Sciatic nerve (tissue), 2 donors: ENCODE results near the gene C1orf115. TPM values are rescaled to one million over a fixed set of nuclear protein-coding genes. Genes with fewer than 3 reads are reported as not detected.
A peak's percentile ranks its signal among the peaks of the same experiment; 100 is the strongest.
"Not testable (repeated sequence)": the region's sequence is repeated elsewhere in the genome, so short reads cannot be mapped to it uniquely, and the experiment has no call there.

ENCODE experiments used
- ATAC-seq: fragments of 200-7000 bp; cut with Tn5 transposase; one replicate; pipeline ENCODE4 v1.9.1; 2020; ENCODE audit warnings: mild to moderate bottlenecking, moderate library complexity
- DNase-seq: peaks from one replicate; pipeline ENCODE4 v3.0.0-alpha.2; 2020; ENCODE audit warnings: low spot score
- intact Hi-C: fragments of 100-400 bp; cut with DNase I; formaldehyde crosslinking; loops from one replicate; pipeline ENCODE4 v1.14.2; 2022
- total RNA-seq: library from RNA; stranded (reverse); fragmentation: NEBNext Ultra II Directional; extraction: Animal tissue kit (Norgen Biotek cat#: 25700); gene quantifications from one replicate; pipeline ENCODE4 v1.2.1, GENCODE V29; 2021
- donor health status: DM: no; HTN: no; CAD: no.
- donor health status: DM: no; HTN: no; CAD: no.

The C1orf115 gene
- total RNA-seq, 1 donor from 2014 or later: 24.3 TPM

- intact Hi-C loops: no loop called here
Measured at GRCh38 chr1:220710333-220710732, 20.2 kb downstream of the C1orf115 start.

GRCh38 chr1:220711056-220711809 lies 21.1 kb downstream of the C1orf115 start:
- no peak for ATAC-seq
- intact Hi-C loops: no loop called here
- no peak for DNase-seq

More at GRCh38 chr1:220710333-220710732, 20.2 kb downstream of the C1orf115 start:
- DNase-seq: no peak
- no peak for ATAC-seq

- ATAC-seq, intact Hi-C loops: not testable (repeated sequence)
Measured at GRCh38 chr1:220715986-220716385, 25.8 kb downstream of the C1orf115 start.

GRCh38 chr1:220717800-220718640 lies 27.9 kb downstream of the C1orf115 start:
- ATAC-seq: no peak
- intact Hi-C loops: no loop called here
- no peak for DNase-seq

More at GRCh38 chr1:220715986-220716385, 25.8 kb downstream of the C1orf115 start:
- not testable (repeated sequence) for DNase-seq

GRCh38 chr1:220721266-220721665 lies 31.1 kb downstream of the C1orf115 start:
- DNase-seq, intact Hi-C loops, ATAC-seq: not testable (repeated sequence)

- DNase-seq (no peak), ATAC-seq (no peak)
- intact Hi-C loops: no loop called here
Measured at GRCh38 chr1:220726634-220727033, 36.5 kb downstream of the C1orf115 start.

- no peak for DNase-seq
- intact Hi-C loops: no loop called here
- no peak for ATAC-seq
Measured at GRCh38 chr1:220727519-220727918, 37.4 kb downstream of the C1orf115 start.

- intact Hi-C loops: no loop called here
Measured at GRCh38 chr1:220730486-220730885, 40.3 kb downstream of the C1orf115 start.

GRCh38 chr1:220732137-220732536 lies 42.0 kb downstream of the C1orf115 start:
- DNase-seq: no peak
- intact Hi-C loops: no loop called here
- peak; percentile 42 for ATAC-seq

More at GRCh38 chr1:220730486-220730885, 40.3 kb downstream of the C1orf115 start:
- ATAC-seq: no peak
- DNase-seq: no peak

GRCh38 chr1:220732621-220733020 lies 42.5 kb downstream of the C1orf115 start:
- ATAC-seq: peak; percentile 35
- no peak for DNase-seq
- intact Hi-C loops: no loop called here

- intact Hi-C loops: no loop called here
- DNase-seq: peak; percentile 88
- ATAC-seq: peak; percentile 95
Measured at GRCh38 chr1:220733086-220733601, 43.0 kb downstream of the C1orf115 start.

GRCh38 chr1:220734571-220735326 lies 44.6 kb downstream of the C1orf115 start:
- ATAC-seq: no peak
- intact Hi-C loops: no loop called here
- DNase-seq: no peak

GRCh38 chr1:220736283-220736682 lies 46.1 kb downstream of the C1orf115 start:
- intact Hi-C loops, DNase-seq, ATAC-seq: not testable (repeated sequence)

GRCh38 chr1:220741349-220741748 lies 51.2 kb downstream of the C1orf115 start:
- ATAC-seq: no peak
- intact Hi-C loops: no loop called here
- DNase-seq: no peak

- DNase-seq (no peak), ATAC-seq (no peak)
- intact Hi-C loops: no loop called here
Measured at GRCh38 chr1:220741825-220742224, 51.7 kb downstream of the C1orf115 start.

GRCh38 chr1:220742520-220742919 lies 52.4 kb downstream of the C1orf115 start:
- no peak for DNase-seq
- ATAC-seq: no peak
- intact Hi-C loops: no loop called here

GRCh38 chr1:220746851-220747250 lies 56.7 kb downstream of the C1orf115 start:
- intact Hi-C loops: no loop called here
- no peak for ATAC-seq
- DNase-seq: no peak

- intact Hi-C loops: no loop called here
- DNase-seq (no peak), ATAC-seq (peak; percentile 56)
Measured at GRCh38 chr1:220747437-220748088, 57.4 kb downstream of the C1orf115 start.
